ENCODE results near the gene FAM107A.

- no peak for TF ChIP-seq ELF4 (IDR thresholded peaks at IDR 0.05)
- no peak for TF ChIP-seq BHLHE40 (IDR thresholded peaks at IDR 0.05; ENCODE audit: borderline replicate concordance)
- no peak for TF ChIP-seq SP1 (IDR thresholded peaks at IDR 0.05)
- no peak for TF ChIP-seq HDGF (IDR thresholded peaks at IDR 0.05; ENCODE audit: borderline replicate concordance)
- no peak for TF ChIP-seq CTBP1 (IDR thresholded peaks at IDR 0.05; ENCODE audit: borderline replicate concordance)
- no peak for TF ChIP-seq FOXM1 (IDR thresholded peaks at IDR 0.05; ENCODE audit: borderline replicate concordance)
- TF ChIP-seq ARNT (IDR thresholded peaks at IDR 0.05): no peak
- no peak for TF ChIP-seq L3MBTL2 (conservative IDR thresholded peaks at IDR 0.05)
- TF ChIP-seq ZNF384 (IDR thresholded peaks at IDR 0.05): no peak
- TF ChIP-seq FOXA1 (IDR thresholded peaks at IDR 0.05): no peak
- TF ChIP-seq TARDBP (IDR thresholded peaks at IDR 0.05): no peak
- no peak for TF ChIP-seq SUZ12 (IDR thresholded peaks at IDR 0.05)
Observed at GRCh38 chr3:58581328-58582091, 4.3 kb upstream of the FAM107A start.

Measured in HEK293T (cell line).